Midbrain (tissue), 1 donor: ENCODE results near the gene COL20A1.
A peak's percentile ranks its signal among the peaks of the same experiment; 100 is the strongest.
"Not testable (repeated sequence)": the region's sequence is repeated elsewhere in the genome, so short reads cannot be mapped to it uniquely, and the experiment has no call there.

Experiments
- DNase-seq: peaks from one replicate; lab custom pipeline; 2025; lab: John Stamatoyannopoulos, UW

Gene COL20A1

GRCh38 chr20:63333241-63333836 is 40.4 kb downstream of the COL20A1 start:
- no peak for DNase-seq

DNA sequence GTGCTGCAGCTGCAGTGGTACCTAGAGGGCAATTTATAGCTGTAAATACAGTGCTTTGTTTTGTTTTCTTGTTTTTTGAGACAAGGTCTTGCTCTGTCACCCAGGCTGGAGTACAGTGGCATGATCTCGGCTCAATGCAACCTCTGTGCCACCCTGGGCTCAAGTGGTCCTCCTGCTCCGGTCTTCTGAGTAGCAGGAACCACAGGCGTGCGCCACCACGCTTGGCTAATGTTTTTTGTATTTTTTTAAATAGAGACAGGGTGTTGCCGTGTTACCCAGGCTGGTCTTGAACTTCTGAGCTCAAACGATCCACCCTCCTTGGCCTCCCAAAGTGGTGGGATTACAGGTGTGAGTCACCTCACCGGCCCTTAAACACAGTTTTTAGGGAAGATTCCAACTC is 41.4 kb downstream of the COL20A1 start:
- no peak for DNase-seq

GRCh38 chr20:63335060-63335459 is 42.1 kb downstream of the COL20A1 start:
- DNase-seq: not testable (repeated sequence)

DNA sequence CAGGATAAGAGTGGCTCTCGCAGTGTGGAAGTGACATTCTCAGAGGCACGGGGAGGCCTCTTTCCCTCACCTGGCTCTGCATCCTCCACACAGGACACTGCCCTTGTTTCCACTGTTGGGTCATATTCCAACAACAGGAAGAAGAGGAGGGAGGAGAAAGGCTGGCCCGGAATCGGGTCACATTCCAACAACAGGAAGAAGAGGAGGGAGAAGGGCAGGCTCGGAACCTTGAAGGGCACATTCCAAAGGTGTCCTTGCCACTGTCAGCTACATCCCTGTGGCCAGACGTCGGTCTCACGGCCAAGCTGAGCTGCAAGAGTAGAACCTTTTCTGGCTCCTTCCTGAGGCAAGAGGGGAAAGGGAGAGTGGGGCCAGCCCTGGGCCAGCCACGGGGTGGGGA is 42.7 kb downstream of the COL20A1 start:
- no peak for DNase-seq

GRCh38 chr20:63336232-63336752 is 43.3 kb downstream of the COL20A1 start:
- no peak for DNase-seq

DNA sequence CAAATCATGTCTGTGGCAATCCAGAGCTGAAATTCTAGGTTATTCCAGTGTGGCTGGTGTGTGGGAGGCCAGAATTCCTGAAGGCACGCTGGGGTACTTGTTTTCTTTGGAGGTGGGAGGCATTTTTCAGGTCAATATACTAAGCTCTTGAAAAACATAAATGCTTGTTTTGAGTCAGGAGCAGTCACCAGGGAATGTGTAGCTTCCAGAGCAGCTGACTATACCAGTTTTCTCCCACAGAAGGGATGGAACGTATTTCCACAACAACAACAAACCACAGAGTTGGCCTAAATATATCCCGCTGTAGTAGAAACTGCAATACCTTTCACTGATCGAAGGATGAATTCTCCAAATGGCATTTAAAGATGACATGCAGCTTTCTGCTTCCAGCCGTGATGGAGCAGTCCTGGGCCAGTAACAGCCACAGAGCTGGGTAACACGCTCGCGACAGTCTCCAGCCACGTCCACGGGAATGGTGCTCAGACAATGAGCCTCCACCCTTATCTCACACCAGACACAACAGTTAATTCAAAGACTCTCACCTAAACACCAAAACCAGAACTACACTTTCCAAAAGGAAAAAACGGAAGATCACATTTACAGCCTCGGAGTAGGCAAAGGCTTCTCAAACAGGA is 44.9 kb downstream of the COL20A1 start:
- DNase-seq: no peak

- not testable (repeated sequence) for DNase-seq
Observed at GRCh38 chr20:63339154-63340094, 46.4 kb downstream of the COL20A1 start.

- not testable (repeated sequence) for DNase-seq
Observed at GRCh38 chr20:63340158-63340688, 47.2 kb downstream of the COL20A1 start.

DNA sequence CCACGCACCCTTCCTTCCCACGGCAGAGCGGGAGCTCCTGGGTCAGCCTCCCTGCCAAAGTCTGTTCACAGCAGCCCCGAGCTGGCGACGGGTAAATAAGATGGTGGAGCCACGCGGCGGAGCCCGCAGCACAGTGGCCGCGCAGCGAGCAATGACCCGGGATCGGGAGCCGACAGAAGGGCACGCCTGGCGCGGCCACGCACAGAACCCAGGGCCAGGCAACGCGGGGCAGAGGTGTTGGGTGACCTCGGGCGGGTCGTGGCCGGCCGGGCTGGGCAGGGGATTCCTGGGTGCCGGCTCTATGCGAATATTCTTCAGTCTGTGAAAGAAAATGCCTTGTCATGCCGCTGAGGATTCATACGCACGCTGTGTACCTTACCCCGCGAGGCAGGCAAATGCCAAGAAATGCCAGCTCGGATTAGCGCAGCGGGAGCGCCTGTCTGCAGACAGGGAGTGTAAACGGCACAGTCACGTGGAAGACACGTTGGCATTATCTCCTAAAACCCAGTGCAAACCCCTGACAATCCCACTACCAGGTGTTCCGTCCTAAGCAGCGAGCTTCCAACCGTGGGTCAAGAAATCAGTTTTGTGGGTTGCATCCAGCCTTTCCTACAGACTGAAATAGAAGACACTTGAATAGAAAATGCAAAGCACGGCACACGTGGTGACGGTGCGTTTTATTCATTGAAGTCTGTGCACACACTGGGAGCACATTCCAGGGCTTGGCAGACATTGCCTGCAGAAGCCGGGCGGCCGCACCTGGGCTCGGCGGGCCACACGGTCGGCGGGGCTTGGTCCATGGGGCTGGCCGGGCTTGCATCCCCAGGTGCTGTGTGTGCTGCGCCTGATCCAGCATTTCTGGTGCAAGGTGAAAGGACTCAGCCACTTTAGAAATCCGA is 49.8 kb downstream of the COL20A1 start:
- no peak for DNase-seq

DNA sequence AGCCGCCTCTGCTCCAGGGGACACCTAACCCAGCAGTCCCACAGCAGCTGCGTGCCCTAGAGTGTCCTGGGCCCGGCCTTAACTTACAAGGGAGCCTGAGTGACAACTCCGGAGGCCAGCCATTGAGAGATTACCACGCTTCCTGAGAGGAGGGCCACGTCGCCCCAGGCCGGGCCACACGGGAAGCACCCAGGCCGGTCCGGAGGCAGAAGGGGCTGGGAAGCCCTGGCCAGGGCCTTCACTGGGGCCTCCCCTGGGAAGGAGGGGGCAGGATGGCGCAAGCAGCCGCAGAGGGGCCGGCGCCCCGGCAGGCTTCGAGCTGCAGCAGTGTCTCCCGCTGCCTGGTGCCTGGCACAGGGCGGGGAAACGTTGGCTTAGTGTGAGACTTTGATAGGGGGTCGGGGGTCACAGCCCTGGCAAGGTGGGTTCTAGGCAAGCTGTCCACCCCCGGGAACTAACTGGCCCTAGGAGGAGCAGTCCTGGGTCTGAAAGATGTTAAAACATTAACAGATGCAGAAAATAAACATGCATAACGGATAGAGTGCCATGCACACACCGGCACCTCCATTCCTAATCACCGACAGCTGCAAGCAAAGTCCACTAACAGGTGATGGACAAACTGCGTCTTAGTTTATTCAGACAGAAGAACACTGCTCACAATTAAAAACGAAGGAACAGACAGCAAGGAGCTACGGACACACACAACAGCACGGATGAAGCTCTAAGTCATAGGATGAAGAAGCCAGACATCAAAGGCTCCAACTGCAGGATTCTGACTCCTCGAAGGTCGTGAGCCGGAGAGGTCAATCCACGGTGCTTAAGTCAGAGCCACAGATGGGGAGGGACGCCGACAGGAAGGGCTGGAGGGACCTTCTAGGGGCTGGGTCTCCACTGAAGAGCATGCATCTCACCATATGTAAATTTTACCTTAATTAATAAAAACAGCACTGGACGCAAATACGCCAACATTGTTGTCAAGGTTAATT is 50.8 kb downstream of the COL20A1 start:
- DNase-seq: no peak

- no peak for DNase-seq
Observed at GRCh38 chr20:63344616-63345327, 51.8 kb downstream of the COL20A1 start.

- peak; percentile 25 for DNase-seq
Observed at GRCh38 chr20:63345328-63346100, 52.5 kb downstream of the COL20A1 start.

DNA sequence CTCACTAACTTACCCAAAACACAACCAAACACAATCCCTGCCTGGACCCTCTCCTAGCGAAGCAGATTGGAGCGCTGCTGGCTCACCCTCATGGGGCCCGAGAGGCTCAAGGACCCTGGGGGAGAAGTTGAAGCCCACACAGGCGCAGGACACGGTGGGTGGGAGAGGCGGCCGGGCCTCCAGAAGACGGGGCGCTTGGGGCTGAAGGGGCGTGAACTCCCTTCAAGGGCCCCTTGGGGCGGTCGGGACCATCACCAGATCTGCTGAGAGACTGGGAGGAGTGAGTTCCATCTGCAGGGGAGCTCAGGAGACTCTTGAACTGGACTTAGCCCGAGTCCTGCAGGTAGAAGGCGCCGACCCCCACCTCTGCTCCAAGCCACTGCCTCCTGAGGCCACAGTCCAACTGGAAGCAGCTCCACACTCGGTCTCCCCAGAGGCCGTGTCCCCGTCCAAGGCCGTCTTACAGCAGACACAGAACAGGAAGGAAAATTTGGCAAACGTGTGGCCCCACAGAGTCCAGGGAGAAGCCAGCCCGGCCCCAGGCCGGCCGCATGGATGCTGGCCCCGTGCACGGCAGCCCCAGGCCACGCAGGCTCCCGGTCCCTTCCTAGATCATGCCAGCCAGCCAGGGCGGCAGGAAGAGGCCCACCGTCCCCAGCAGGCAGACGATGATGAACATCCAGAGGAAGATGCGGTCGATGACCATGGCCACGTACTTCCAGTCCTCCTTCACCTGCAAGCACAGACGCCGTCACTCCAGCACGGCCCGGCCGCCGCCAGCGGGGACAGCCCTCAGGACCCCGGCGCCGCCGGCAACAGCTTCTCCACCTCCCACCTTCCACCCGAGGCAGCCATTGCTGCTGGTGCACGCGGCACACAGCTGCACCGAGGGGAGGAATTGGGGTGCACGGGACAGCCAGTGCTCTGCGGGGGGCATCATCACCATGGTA is 53.4 kb downstream of the COL20A1 start:
- DNase-seq: no peak

DNA sequence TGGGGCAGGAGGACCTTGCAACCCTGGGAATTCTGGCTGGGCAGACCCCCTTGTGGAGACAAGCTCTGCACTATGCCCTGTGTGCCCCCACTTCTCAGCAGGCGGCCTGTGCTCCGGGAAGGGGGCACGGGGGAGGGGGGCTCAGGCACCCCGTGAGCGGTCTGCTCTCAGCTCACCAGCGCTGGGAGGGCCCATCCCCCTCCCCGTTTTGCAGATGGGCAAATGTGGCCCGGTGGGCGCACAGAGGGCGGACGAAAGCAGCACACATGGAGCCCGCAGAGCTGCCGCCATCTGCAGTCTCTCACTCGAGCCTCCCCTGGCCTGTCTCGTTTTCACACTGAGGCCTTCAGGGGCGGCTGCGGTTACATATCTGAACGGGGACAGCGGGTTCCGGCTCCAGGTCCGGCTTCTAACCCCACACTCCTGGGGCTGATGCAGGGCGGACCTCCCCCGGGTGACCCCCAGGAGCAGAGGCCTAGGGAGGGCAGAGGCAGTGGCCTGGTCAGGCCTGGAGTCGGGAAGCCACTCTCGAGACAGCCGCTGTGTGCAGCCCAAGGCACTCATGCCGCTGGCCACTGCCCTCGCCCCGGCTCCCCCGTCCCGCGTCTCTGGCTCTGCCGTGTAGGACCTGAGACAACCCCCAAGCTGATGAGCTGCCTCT is 54.2 kb downstream of the COL20A1 start:
- no peak for DNase-seq

DNA sequence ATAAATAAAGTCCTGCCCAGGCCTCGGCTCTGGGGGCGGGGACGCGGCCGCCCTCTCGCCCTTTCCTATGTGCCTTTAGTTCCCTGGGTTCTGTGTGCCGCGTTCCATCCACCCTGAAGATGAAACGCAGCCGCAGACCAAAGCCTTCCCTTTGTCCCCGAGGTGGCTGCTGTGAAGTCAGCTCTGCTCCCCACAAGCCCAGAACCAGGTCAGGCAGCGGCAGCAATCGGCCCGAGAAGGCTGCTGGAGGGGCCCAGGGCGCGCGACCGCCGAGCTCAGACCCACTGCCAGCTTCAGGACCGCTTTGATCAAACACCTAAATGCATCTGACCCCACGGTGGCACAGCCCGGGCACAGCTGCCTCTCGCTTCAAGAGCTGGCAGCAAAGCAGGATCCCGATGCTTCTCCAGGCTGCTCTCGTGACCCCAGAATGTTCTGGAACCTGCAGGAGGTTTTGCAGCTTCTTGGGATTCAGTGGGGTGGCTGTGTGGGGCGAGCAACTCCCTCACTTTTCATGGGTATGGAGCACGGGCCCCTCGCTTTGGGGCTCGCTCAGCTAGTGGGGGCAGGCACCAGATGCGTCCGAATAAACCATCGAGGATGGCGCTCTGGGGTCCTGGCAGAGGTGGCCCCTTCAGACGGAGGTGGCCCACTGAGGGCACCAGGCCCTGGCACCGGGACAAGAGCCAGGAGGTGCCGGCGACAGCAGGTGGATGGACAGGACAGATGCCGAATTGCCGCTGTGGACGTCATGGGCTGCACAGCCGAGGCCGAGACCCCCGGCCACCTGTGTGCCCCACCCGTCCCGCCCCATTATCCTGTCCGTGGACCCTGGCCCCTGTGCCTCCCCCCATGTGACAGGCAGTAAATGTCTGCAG is 55.2 kb downstream of the COL20A1 start:
- DNase-seq: no peak
